GM12874 (cell line): ENCODE results near the gene RANBP3.

Source experiments
- TF ChIP-seq, protein P1 (sequence below): IDR thresholded peaks from 2 replicates; pipeline ENCODE4 v1.5.1; 2011; ENCODE audit warnings: low read depth, mild to moderate bottlenecking, control low read depth, low read length, moderate library complexity; ENCODE audit not compliant: insufficient read depth

RANBP3 gene

DNA sequence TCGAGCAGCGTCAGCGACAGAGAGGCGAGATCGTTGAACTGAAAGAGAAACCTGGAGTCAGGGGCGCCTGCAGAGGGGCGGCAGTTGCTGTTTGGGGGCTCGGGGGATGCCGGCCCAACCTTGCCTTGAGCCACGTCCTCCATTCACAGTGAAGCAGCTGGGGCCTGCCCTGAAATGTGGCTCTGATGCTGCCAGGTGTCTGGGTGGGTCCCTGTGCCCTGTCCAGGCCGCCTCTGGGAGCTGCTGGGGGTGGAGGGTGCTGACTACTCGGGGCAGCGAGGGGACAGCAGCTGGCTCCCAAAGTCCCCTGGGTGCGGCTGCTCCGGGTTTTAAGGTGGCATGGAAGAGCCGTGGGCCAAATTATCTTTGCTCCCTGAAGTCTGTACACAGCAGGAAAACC is 17.7 kb upstream of the RANBP3 start:
- TF ChIP-seq, protein P1, sequence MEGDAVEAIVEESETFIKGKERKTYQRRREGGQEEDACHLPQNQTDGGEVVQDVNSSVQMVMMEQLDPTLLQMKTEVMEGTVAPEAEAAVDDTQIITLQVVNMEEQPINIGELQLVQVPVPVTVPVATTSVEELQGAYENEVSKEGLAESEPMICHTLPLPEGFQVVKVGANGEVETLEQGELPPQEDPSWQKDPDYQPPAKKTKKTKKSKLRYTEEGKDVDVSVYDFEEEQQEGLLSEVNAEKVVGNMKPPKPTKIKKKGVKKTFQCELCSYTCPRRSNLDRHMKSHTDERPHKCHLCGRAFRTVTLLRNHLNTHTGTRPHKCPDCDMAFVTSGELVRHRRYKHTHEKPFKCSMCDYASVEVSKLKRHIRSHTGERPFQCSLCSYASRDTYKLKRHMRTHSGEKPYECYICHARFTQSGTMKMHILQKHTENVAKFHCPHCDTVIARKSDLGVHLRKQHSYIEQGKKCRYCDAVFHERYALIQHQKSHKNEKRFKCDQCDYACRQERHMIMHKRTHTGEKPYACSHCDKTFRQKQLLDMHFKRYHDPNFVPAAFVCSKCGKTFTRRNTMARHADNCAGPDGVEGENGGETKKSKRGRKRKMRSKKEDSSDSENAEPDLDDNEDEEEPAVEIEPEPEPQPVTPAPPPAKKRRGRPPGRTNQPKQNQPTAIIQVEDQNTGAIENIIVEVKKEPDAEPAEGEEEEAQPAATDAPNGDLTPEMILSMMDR: no peak

DNA sequence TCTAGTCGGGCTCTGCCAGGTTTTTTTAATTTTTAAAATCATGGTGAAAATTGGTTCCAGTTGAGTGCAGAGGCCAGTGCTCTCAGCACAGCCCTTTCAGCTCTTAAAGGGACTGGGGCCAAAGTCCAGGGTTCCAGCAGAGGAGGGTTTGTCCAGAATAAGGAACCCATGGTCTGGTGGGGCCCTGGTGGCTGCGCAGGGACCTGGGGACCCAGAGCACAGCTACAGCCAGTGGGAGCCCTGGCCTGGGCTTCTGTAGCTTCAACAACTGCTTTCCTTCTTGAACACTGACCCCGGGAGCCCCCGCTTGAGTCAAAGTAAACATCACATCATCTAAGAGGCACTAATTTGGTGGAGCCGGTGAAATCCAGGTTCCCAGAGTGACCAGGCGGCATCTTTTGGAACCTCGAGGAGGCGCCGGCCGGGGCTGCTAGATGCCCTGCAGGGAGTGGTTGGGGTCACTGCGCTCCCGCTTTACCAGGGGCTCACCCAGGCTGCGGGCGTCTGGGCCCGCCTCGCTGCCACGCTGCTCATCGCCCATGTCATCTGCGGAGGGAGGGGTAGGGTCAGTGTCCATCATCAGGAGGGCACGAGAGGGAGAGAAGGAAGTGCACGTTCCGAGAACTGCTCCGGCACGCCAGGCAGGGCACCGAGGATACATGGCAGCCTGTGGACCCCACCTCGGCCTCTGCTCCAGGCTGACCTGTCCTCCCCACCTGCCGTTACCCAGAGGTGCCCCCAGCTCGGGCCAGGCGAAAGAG is 16.6 kb upstream of the RANBP3 start:
- TF ChIP-seq, protein P1: no peak

DNA sequence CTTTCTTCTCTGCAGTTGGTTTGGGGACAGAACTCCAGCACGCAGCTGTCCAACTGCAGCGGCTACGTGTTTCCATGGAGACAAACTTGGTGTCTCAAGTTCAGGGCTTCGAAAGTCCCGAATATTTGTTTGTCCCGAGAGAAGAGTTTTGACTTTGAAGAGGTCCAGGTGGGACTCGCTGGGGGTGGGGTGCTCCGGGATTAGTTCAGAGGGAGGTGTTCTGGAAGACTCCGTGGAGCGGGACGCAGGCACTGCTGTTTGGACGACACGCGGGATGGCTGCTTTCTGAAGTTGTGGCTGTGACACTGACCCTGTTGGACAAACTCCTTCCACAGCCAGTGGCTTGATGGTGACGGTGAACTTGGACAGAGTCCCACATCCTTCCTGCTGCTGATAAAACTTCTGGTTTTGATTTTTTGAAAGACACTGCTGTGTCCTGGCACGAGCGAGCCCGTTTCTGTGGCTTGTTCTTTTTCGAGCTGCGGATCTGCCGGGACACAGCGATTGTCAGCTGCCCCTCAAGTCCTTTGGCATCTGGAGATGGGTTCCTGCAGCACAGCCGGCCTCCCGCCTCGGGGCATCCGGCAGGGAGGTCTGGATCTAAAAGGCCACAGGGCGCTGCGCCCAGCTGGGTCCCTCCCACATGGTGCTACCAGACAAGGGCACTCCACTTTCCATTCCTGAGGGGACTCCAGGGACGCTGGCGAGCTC is 15.9 kb upstream of the RANBP3 start:
- TF ChIP-seq, protein P1: no peak

DNA sequence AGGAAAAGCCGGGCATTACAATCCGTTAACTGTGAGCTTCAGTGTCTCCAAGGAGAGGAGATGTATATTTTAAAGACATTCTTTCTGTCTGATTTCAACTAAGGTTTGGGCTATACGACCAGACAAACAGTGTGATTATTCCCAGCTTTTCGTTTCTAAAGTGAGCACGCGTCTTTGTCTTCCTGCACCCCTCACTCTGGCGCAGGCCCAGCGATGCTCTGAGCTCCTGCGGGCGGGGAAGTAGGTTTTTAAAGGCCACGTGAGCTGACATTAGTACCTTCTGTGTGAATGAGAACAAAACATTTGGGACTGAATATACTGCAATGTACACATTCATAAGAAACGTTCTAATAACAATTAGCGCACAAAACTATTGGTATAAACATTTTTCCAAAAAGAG is 15.3 kb upstream of the RANBP3 start:
- TF ChIP-seq, protein P1: no peak

DNA sequence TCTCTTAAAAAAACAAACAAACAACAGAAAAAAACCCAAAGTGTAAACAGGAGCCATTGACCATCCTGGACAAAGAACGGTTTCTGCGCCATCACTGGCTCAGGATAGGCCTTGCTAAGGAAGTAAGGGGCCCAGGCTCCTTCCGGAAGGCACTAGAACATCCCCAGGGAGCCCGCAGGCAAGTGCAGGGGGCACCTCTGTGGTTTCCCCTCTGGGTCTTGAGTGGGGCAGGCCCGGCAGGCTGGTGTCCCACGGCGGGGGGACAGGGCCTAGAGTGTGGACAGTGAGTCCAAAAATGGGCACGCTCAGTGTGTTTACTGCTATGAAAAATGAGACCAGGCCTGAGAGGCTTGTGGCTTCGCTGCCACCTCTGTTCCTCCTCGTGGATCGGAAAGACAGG is 14.8 kb upstream of the RANBP3 start:
- TF ChIP-seq, protein P1: no peak

DNA sequence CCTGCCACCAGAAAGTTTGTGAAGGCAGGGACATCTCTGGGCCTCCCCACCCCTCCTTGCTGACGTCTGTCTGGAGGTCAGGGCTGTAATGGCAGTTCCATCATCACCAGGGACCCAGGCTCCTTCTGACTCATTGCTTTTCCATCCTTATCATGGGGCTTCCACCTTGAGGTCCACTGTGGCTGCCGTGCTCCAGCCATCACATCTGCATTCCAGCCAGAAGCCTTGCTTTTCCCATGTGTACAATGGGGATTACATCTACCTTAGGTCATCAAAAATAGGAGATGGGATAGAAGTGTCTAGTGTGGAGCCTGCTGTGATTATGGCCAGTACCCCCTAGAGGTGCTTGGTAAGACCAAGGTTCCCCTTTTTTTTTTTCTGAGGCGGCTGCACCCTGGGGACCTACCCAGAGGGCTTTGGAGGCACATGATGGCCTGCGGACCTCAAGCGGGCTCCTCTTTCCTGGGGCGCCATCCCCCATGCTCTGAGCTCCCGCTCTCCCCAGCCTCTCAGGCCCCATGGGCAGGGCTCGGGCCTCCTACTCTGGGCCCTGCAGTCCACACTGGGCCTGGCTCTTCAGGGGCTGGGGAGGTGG is 13.4 kb upstream of the RANBP3 start:
- TF ChIP-seq, protein P1: no peak

DNA sequence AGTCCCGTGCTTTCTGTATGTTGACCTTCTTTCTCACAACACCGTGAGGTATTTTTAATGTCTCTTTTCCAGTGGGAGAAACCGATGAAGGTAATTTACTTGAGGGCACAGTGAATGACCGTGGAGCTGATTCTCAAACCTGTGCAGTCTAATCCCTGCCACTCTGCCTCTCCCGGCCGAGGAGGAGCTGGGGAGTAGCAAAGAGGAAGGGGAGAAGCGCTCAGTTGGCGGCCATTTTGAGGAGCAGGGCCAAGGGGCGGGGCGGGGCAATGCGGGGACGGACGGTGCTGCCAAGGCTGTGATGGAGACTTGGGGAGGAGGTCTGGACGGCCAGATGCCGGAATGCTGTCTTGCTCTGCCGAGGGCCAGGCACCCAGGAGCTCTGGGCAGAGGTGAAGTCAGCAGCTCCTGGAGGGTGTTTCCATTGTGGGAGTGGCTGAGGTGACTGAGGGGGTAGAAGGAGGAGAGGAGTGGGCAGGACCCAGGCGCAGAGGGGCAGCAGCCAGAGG is 12.4 kb upstream of the RANBP3 start:
- TF ChIP-seq, protein P1: no peak
